GM13977 (cell line): ENCODE results near the gene IL12RB2.

Source experiments
- DNase-seq: peaks from one replicate; pipeline ENCODE4 v3.0.0; 2012; ENCODE audit warnings: low spot score
- CTCF ChIP-seq: IDR thresholded peaks from 2 replicates; pipeline ENCODE4 v1.5.1; 2012; ENCODE audit warnings: mild to moderate bottlenecking, control low read depth; ENCODE audit not compliant: insufficient read depth; ENCODE audit errors: extremely low read depth, missing control alignments
- in situ Hi-C: fragments of 300-500 bp; cut with MboI; formaldehyde crosslinking; loops from one replicate; pipeline ENCODE4 v1.12.0; 2022; ENCODE audit warnings: low sequenced_read_pairs, low pct_unique_long_range_greater_than_20kb, mixed read lengths, inconsistent platforms; ENCODE audit not compliant: unreplicated experiment

IL12RB2 gene

GRCh38 chr1:67381154-67381553 lies 73.5 kb downstream of the IL12RB2 start:
- TF ChIP-seq CTCF = no peak
- in situ Hi-C loops = no loop called here
- DNase-seq = no peak

GRCh38 chr1:67382292-67382691 lies 74.6 kb downstream of the IL12RB2 start:
- in situ Hi-C loops = no loop called here

GRCh38 chr1:67383999-67384638 lies 76.4 kb downstream of the IL12RB2 start:
- in situ Hi-C loops = no loop called here
- no peak for DNase-seq
- no peak for TF ChIP-seq CTCF

More at GRCh38 chr1:67382292-67382691, 74.6 kb downstream of the IL12RB2 start:
- DNase-seq = no peak
- no peak for TF ChIP-seq CTCF

GRCh38 chr1:67390041-67390887 lies 82.6 kb downstream of the IL12RB2 start:
- no peak for TF ChIP-seq CTCF
- no peak for DNase-seq
- in situ Hi-C loops = no loop called here

GRCh38 chr1:67393240-67393639 lies 85.6 kb downstream of the IL12RB2 start:
- no peak for TF ChIP-seq CTCF
- in situ Hi-C loops = no loop called here
- DNase-seq = no peak

GRCh38 chr1:67393737-67394136 lies 86.1 kb downstream of the IL12RB2 start:
- DNase-seq = no peak
- TF ChIP-seq CTCF = no peak
- in situ Hi-C loops = no loop called here
